DLD1 (cell line): ENCODE results near the gene HID1.
"Not testable (repeated sequence)": the region's sequence is repeated elsewhere in the genome, so short reads cannot be mapped to it uniquely, and the experiment has no call there.

Source experiments
- in situ Hi-C: cut with HindIII; loops from 2 replicates; pipeline ENCODE4 v1.10.0; 2017; ENCODE audit warnings: low sequenced_read_pairs

The HID1 gene

GRCh38 chr17:74971069-74971841, 1.3 kb downstream of the HID1 start:
- in situ Hi-C loops: no loop called here

- in situ Hi-C loops: no loop called here
These were observed 2.2 kb downstream of the HID1 start for GRCh38 chr17:74970395-74970794.

GRCh38 chr17:74969501-74969900, 3.1 kb downstream of the HID1 start:
- in situ Hi-C loops: not testable (repeated sequence)

GRCh38 chr17:74968361-74968780, 4.2 kb downstream of the HID1 start:
- in situ Hi-C loops: no loop called here

GRCh38 chr17:74964988-74965622, 7.5 kb downstream of the HID1 start:
- in situ Hi-C loops: no loop called here

- in situ Hi-C loops: no loop called here
These were observed 8.3 kb downstream of the HID1 start for GRCh38 chr17:74964246-74964761.

GRCh38 chr17:74963656-74964055, 8.9 kb downstream of the HID1 start:
- in situ Hi-C loops: no loop called here

- in situ Hi-C loops: no loop called here
These were observed 9.8 kb downstream of the HID1 start for GRCh38 chr17:74962622-74963394.

- in situ Hi-C loops: no loop called here
These were observed 10.8 kb downstream of the HID1 start for GRCh38 chr17:74961657-74962350.

- in situ Hi-C loops: no loop called here
These were observed 11.8 kb downstream of the HID1 start for GRCh38 chr17:74960570-74961342.

- in situ Hi-C loops: no loop called here
These were observed 12.6 kb downstream of the HID1 start for GRCh38 chr17:74959826-74960515.

GRCh38 chr17:74957935-74958740, 14.4 kb downstream of the HID1 start:
- in situ Hi-C loops: no loop called here

- in situ Hi-C loops: no loop called here
These were observed 16.5 kb downstream of the HID1 start for GRCh38 chr17:74956093-74956492.

- in situ Hi-C loops: no loop called here
These were observed 17.7 kb downstream of the HID1 start for GRCh38 chr17:74954665-74955421.

- in situ Hi-C loops: no loop called here
These were observed 18.4 kb downstream of the HID1 start for GRCh38 chr17:74954115-74954514.

- in situ Hi-C loops: no loop called here
These were observed 19.3 kb downstream of the HID1 start for GRCh38 chr17:74953134-74953687.

GRCh38 chr17:74952431-74953133, 20.0 kb downstream of the HID1 start:
- in situ Hi-C loops: no loop called here
